Measurements from ENCODE around the gene GOLM1.
"Not testable (repeated sequence)": the region's sequence is repeated elsewhere in the genome, so short reads cannot be mapped to it uniquely, and the experiment has no call there.

GOLM1 gene

GRCh38 chr9:86079865-86080469 is 19.4 kb downstream of the GOLM1 start:
- DNase-seq: no peak

DNA sequence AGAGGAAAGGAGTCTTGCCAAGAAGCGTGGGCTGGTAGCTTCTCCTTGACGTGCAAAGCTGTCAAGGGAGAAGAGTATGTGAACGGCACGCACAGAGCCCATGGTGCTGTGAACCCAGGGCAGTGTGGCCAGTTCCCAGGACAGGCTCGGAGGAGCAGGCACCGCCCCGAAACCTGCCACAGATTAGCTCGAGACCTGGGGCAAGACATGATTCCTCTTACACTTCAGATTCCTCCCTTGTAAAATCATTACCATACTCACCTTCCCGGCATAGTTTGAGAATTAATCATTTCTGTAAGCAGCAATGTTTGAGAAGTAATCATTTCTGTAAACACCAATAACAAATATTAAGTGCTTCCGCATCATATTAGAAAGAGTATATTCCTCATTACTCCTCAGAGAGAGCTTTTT is 19.9 kb downstream of the GOLM1 start:
- DNase-seq: no peak

DNA sequence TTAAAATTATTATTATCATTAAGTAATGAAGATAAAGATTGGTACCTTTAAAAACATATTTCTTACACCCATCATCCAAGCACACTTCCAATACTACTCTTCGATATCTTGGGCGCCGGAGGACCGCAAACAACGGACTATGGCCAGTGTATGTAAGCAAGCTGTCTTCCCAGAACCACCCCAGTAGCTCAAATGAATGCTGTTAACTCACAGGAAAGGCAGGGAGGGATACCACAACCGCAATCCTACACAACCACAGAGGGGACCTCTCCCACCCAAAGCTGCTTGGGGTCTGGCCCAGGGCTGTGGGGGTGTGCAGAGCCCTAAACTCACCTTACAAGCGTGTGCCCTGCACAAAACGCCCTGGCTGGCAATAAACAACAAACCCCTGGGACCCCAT is 20.6 kb downstream of the GOLM1 start:
- DNase-seq: no peak

DNA sequence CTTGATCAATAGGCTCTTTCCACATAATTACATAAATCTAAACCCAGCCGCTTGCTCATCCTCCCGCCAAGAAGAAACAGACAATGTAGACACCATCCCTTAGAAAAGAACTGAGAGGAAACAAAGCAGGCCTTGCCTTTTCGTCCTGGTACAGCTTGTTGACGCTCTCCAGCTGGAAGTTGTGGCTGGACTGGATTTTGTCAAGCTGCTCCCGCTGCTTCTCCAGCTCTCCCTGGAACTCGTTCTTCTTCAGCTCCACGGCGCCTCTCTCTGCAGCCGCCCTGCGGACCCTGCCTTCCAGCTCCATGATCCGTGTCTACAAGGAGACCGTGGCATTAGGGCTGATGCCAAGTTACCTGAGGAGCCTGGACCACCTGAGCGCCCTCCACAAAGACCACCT is 22.1 kb downstream of the GOLM1 start:
- no peak for DNase-seq

DNA sequence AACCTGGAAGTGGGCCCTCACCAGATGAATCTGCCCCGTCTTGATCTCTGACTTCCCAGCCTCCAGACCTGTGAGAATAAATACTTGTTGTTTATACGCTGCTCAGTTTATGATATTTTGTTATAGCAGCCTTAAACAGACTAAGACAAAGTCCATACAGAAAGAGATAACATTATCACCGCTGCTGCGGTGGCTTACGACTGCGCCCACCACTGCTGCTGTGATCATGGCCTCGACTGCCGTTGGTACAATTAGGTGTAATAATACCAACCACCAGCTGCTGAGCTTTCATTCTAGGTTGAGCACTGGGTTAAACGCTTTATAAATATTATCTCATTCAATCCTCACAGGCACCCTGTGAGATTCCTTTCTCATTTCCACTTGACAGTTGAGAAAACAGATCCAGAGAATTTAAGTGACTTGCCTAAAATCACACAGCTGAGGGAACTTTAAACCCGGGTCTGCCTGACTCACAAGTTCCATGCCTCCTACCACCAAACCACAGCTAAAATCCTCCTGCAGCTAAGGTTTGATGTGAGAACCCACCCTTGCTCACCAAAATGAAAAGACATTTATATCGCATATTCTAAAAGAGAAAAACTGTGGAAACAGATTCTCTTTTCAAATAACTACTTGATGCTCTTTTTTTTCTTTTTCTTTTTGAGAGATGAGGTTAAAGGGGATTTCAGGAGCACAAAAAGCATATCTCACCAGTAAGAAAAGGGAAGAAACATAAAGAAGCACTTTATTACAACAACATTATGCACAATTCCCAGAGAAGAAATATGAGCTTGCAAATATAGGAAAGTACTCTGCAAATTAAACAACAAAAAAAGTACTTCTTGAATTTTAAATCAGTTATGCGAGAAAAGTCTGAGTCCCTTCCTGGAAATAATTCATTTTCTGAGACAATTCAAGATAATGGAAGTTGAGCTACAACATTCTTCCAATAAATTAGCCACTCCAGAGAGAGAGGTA is 23.9 kb downstream of the GOLM1 start:
- DNase-seq: no peak

DNA sequence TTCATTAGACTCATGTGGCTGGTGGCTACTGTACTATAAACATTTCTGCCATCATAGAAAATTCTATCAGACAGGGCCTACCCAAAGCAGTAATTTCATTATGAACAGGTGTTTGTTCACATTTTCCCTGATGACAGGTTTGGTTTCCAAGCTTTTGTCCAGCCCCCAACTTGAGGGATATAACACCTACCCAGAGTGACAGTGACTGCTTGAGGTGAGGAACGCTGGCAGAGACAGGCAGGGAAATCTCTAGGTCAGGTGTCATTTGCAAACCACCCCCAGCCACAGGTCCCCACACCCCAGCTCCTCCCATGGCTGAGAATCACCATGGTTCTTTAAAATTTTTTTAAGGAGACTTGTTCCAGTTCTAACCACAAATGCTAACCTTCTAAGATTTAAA is 25.5 kb downstream of the GOLM1 start:
- DNase-seq: no peak

- no peak for DNase-seq
These were observed 26.9 kb downstream of the GOLM1 start for GRCh38 chr9:86072394-86072877.

DNA sequence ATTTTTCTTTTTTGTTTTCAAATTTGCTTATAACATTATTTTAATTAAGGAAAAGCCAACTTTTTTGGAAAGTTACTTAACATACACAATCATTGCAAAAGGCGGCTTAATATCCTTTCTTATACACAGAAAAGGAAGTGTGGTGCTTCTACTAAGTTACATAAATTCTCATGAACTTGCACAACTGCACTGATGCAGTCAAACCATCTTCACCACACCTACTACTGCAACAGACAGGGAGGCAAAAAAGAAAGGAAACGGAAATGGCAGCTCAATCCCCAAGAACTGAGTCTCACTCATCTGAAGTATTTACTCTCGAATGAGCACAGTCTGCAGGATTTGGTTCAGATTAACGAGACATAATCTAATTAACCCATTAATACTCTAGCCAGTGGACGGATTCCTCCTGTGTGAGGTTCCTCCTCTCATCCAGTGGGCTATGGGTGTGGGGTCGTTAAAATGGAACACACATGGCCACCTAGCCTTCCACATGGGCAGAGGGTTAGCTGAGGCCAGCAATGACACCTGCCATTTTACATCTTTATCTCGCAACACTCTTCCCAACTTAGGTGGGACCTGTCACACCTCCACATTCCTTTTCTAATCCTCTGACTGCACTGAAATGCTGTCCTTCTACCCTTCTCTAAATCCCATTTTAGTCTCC is 30.0 kb downstream of the GOLM1 start:
- no peak for DNase-seq

GRCh38 chr9:86064220-86064619 is 35.1 kb downstream of the GOLM1 start:
- DNase-seq: no peak

GRCh38 chr9:86062845-86063693 is 36.3 kb downstream of the GOLM1 start:
- DNase-seq: no peak

DNA sequence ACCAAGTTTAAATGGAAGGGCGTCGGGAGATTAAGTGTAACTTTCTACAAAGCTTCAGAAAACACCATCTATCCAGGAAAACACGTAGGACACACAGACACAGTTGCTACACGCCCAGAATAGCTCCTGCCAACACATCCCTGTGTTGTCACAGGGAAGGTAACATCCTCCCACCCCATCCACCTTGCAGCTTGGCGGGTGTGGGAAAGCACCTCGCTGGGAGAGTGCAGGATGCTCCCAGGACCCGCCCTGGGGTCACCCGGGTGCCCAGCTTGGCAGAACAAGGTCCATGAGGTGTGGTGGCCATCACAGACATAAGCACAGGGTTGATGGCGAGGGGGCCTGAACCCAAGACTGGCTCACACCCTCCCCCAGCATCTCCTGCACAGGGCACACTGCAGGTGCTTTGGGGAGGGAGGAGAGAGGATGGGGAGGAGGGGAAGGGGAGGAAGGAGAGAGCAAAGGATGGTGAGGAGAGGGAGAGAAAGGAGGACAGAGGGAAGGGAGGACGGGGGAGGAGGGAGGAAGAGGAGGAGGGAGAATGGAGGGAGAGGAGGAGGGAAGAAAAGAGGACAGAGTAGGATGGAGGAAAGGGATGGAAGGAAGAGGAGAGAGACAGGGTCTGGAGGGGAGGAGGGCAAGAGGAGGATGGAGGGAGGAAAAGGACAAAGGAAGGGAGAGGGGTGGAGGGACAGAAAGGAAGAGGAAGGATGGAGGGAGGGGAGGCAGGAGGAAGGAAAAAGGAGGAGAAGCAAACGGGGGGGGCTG is 37.2 kb downstream of the GOLM1 start:
- DNase-seq: no peak

DNA sequence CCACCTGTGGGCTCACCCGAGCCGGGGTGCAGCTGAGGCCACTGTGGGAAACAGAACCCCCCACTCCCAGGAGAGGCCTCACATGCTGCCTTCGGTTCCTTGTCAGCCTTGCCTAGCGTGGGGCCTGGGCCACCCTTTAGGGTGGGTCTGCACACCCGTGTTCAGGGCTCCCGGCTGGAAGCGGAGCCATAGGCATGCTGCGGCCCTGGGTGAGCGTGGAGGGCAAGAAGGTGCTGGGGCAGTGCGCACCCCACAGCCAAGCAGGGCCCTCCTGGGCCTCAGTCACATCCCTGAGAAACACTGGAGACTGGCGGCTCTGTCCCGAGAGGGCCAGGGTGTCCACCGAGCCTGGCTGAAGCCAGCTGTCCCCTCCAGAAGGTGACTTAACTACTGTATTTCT is 41.9 kb downstream of the GOLM1 start:
- no peak for DNase-seq

GRCh38 chr9:86054695-86055094 is 44.7 kb downstream of the GOLM1 start:
- no peak for DNase-seq

DNA sequence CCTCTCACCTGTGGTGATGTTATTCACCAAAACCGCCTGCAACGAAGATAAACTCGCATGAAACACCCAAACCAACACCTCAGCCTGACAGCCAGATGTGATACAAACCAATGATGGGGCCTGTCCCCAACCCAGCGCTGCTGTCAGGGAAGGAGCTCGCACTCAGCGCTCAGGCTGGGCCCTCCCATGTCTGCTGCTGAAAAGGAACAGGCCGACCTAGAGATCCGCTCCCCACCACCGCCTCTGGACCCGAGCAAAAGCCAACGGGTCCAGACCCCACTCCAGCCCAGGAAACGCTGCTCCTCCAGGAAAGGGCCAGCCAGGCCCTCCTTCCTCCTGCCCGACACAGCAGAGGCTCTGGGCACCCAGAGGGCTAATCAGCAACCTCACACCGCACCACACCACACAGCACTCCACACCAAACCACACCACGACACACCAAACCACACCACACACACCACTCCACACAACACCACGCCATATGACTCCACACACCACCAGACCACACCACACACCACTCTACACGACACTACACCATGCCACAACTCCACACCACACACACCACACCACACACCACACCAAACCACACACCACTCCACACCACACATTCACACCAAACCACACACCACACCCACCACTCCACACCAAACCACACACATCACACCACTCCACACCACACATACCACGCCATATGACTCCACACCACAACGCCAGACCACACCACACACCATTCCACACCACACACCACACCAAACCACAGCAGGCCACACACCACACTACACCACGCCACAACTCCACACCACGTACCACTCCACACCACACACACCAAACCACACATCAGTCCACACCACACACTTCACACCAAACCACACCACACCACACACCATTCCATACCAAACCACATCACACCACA is 46.5 kb downstream of the GOLM1 start:
- DNase-seq: no peak

DNA sequence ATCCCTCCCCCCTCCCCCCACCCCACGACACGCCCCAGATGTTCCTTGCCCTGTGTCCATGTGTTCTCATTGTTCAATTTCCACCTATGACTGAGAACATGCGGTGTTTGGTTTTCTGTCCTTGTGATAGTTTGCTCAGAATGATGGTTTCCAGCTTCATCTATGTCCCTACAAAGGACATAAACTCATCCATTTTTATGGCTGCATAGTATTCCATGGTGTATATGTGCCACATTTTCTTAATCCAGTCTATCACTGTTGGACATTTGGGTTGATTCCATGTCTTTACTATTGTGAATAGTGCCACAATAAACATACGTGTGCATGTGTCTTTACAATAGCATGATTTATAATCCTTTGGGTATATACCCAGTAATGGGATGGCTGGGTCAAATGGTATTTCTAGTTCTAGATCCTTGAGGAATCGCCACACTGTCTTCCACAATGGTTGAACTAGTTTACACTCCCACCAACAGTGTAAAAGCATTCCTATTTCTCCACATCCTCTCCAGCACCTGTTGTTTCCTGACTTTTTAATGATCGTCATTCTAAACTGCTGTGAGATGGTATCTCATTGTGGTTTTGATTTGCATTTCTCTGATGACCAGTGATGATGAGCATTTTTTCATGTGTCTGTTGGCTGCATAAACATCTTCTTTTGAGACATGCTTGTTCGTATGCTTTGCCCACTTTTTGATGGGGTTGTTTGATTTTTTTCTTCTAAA is 51.2 kb downstream of the GOLM1 start:
- not testable (repeated sequence) for DNase-seq

- no peak for DNase-seq
These were observed 52.0 kb downstream of the GOLM1 start for GRCh38 chr9:86047361-86047760.

DNA sequence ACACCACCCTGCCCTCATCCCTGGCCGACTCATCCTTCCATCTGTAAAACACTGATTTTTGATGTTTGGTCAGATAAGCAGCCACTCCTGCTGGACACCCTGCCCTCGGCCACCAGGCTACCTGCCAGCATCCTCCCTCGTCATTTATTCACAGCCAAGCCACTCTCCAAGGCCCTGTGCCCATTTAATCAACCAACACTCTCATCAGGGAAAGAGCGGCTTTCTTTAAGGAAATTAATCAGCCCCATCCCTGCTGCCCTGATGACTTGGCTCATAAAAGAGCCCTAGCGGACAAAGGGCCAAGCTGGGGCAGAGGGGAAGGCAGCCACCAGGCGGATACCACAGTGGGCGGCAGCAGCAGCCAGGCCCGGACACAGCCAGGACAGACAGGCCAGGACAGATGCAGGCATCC is 52.4 kb downstream of the GOLM1 start:
- DNase-seq: no peak

GRCh38 chr9:86046071-86046636 is 53.2 kb downstream of the GOLM1 start:
- DNase-seq: no peak

GRCh38 chr9:86045654-86046053 is 53.7 kb downstream of the GOLM1 start:
- DNase-seq: no peak

- no peak for DNase-seq
These were observed 55.4 kb downstream of the GOLM1 start for GRCh38 chr9:86043999-86044398.
